ENCODE data around the gene PUSL1. TPM values are rescaled to one million over a fixed set of nuclear protein-coding genes. Genes with fewer than 3 reads are reported as not detected.
A peak's percentile ranks its signal among the peaks of the same experiment; 100 is the strongest.

Gene PUSL1
- total and polyA plus RNA-seq, 2 of the 4 experiments (the other 2 are of a cell fraction) = 10.9 to 33.0 TPM

GRCh38 chr1:1268284-1268682, 40.1 kb upstream of the PUSL1 start:
- H2AK9ac ChIP-seq (replicated peaks; ENCODE audit: low read depth, low read length, poor library complexity) = no peak overlapping the region
- no peak overlapping the region for H4K91ac ChIP-seq (ENCODE audit: insufficient read depth, low read depth, low read length)
- no TSS peak for BruUV-seq (replicated peaks)
- H2AK5ac ChIP-seq (ENCODE audit: low read depth, low read length) = no peak overlapping the region; the same call in 1 of the 2 replicates
- no peak overlapping the region for H2AFZ ChIP-seq (replicated peaks; ENCODE audit: low read length, poor library complexity)
- H3K27ac ChIP-seq (ENCODE audit: insufficient read depth, low read length) = peak overlapping the region; percentile 6; the same call in 1 of the 2 replicates
- no peak overlapping the region for H2BK20ac ChIP-seq (ENCODE audit: low read depth, low read length)
- H3K9ac ChIP-seq (ENCODE audit: low read depth, low read length) = no peak overlapping the region
- no peaks in the 10 kb centered on the region for H3K27me3 ChIP-seq (ENCODE audit: control insufficient read depth, insufficient read depth, low read length)
- H3K36me3 ChIP-seq (ENCODE audit: control insufficient read depth, insufficient read depth, low read length) = peaks cover 47% of the 10 kb centered on the region
- DNase-seq (no peak), ATAC-seq (ENCODE audit: low read depth) (no peak)
- peaks cover 32% of the 10 kb centered on the region for H3K9me1 ChIP-seq (ENCODE audit: insufficient read depth, low read length)
- in situ Hi-C loops (cut with MboI; ENCODE audit: low sequenced_read_pairs) (no loop called here), intact Hi-C loops (cut with micrococcal nuclease) (no loop called here), dilution Hi-C loops (cut with HindIII; ENCODE audit: low sequenced_read_pairs, unreplicated experiment) (no loop called here)
- TF ChIP-seq FOS (IDR thresholded peaks at IDR 0.05; ENCODE audit: low read depth, low read length) (no peak), MXI1 (IDR thresholded peaks at IDR 0.05; ENCODE audit: borderline replicate concordance, low read depth, low read length) (no peak), NFE2L2 (IDR thresholded peaks at IDR 0.05; ENCODE audit: low read depth, low read length) (no peak), POLR2A (IDR thresholded peaks at IDR 0.05; ENCODE audit: low read depth, low read length) (no peak), RFX5 (IDR thresholded peaks at IDR 0.05; ENCODE audit: low read depth, low read length) (no peak)
- H3K23ac ChIP-seq (ENCODE audit: low read depth, low read length) = 0 out of 2 replicates have a peak overlapping the region, but pooled peaks have one; percentile 43
- no peak overlapping the region for H3K56ac ChIP-seq (ENCODE audit: extremely low read depth, insufficient read depth, low read length)
- no peak overlapping the region; a peak in 1 of 4 replicates for H4K8ac ChIP-seq (ENCODE audit: low read depth in 2 of 2, low read length in 2 of 2)
- no peak overlapping the region for H2BK5ac ChIP-seq (ENCODE audit: low read depth, low read length, poor library complexity, severe bottlenecking)
- H3K4ac ChIP-seq (ENCODE audit: low read depth, low read length) = peak overlapping the region; percentile 48; the same call in 1 of the 2 replicates
- ChIA-PET POLR2A (ENCODE audit: unreplicated experiment) (no interaction called here), CTCF (interaction anchor here (0.6 kb wide), 1 partner anchor 313 kb away, joined by 3 read pairs; no protein-coding TSS in a partner anchor)
- no peak overlapping the region for H3K14ac ChIP-seq (replicated peaks; ENCODE audit: low read depth, low read length)
- H3K79me1 ChIP-seq (ENCODE audit: low read depth in 1 of 2, low read length in 2 of 2) = peaks cover 16 to 52% of the 10 kb centered on the region in 2 experiments
- no peak overlapping the region for H3K18ac ChIP-seq (ENCODE audit: low read depth, low read length)
- H2BK15ac ChIP-seq (ENCODE audit: low read depth, low read length) = no peak overlapping the region
- H3K4me1 ChIP-seq (ENCODE audit: control insufficient read depth, insufficient read depth, low read length) = peaks cover 41% of the 10 kb centered on the region
- 100% methylated on average over 5 of the region's 13 CpGs; no CpG with 5 or more reads in 1 of the 2 experiments for WGBS, 2 experiments (ENCODE audit: extremely low coverage in 2 of 2, insufficient read length in 1 of 2)
- H3K4me3 ChIP-seq (ENCODE audit: insufficient read depth, low read depth, low read length) = no peak overlapping the region
- H3K4me2 ChIP-seq (ENCODE audit: low read depth, low read length) = no peak overlapping the region
- peaks cover 28% of the 10 kb centered on the region for H4K20me1 ChIP-seq (ENCODE audit: insufficient read depth, low read length)
- H4K5ac ChIP-seq (ENCODE audit: low read depth, low read length) = no peak overlapping the region
- no peaks in the 10 kb centered on the region for H3K9me3 ChIP-seq (ENCODE audit: control insufficient read depth, insufficient read depth, low read length)
- H2BK120ac ChIP-seq (ENCODE audit: low read depth, low read length) = no peak overlapping the region
